GM21825 (cell line): ENCODE measurements around the gene UBE2V1.
A peak's percentile ranks its signal among the peaks of the same experiment; 100 is the strongest.
"Not testable (repeated sequence)": the region's sequence is repeated elsewhere in the genome, so short reads cannot be mapped to it uniquely, and the experiment has no call there.

Experiments
- ATAC-seq: cut with Tn5 transposase; IDR thresholded peaks from one replicate; pipeline ENCODE4 v1.9.1; 2021; ENCODE audit warnings: mild to moderate bottlenecking, moderate library complexity; ENCODE audit not compliant: unreplicated experiment

Gene UBE2V1

DNA sequence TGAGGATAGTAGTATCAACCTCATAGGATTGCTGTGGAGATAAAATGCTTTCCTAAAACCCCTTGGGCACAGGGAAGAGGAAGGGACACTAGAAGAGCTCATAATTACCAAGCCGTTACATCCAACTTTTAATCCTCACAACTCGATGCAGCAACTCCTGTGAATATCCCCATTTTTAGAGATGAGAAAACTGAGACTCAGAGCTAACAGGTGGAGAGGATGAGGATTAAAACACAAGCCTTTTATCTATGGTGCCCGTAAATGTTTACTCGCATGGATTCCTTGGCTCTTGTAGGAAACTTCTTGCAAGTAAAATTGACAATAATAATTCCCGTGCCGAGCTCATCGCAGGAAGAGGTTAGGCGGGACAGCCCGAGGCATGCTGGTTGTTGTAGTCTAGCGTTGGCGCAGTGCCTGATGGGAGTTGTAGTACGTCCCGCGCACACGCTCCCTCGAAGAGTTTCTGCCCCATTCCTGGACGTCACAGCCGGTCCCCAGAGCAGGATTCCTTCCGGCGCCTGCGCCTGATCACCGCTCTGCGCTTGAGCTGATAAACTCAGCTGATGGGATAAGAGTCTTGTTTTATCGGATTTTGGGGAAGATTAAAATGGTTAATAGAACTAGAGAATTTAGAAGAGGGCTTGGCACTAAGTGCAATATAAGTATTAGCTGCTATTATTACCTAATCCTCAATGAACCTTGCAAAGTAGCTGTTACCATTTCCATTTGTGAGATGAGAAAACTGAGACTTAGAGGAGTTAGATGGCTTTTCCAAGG, 2.8 kb upstream of the UBE2V1 start:
- ATAC-seq, result peak; percentile 68

DNA sequence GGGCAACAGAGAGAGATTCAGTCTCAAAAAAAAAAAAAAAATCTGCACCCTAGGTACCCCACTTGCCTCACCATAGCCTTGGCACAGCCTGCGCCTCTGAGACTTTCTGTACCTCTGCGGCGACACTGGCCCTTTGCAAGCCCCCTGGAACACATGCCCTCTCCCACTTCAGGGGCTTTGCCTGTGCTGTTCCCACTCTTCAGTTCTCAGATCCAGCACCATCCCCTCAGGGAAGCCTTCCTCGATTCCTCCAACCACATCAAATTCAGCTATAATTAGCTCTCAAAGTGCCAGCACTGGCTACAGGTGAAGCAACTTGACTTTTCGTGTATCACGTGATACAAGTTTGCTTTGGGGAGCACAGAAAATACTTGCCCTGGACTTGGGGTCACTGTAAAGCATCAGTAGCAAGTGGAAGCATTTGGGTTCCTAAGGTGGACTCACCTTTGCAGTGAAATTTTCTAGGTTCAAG, 2.1 kb upstream of the UBE2V1 start:
- ATAC-seq, result no peak

DNA sequence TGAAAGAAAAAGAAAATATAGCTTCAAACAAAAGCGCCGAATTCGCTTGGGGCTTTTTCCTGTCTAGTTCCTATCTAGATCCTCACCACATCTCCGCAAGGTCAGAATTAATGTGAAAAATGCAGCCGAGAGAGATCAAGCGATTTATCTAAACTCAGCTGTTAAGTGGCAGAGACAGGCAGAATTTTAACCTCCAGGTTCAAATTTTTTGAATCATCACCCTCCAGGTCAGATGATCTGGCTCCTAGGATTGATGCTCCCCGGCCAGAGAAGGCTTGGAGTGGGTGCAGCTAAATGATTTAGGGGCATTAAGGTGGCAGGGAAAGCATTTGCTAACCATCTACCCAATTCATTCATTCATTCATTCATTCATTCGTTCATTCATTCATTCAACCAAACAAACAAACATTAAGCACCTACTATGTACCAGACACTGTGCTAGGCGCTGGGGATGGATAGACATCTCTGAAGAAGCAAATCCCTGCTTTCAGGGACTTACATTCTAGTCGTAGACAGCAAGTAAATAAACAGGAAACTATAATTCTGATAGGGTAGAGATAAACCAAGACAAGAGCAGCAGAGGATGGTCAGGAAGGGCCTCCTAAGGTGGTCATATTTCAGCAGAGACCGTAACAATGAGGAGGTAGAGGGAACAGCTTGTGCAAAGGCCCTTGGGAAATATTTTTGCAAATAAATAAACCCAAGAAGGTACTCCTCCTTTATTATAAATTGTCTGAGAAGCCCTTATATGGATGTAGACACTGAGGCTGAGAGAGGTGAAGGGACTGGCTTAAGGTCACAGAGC, 672 bp upstream of the UBE2V1 start:
- no peak for ATAC-seq

DNA sequence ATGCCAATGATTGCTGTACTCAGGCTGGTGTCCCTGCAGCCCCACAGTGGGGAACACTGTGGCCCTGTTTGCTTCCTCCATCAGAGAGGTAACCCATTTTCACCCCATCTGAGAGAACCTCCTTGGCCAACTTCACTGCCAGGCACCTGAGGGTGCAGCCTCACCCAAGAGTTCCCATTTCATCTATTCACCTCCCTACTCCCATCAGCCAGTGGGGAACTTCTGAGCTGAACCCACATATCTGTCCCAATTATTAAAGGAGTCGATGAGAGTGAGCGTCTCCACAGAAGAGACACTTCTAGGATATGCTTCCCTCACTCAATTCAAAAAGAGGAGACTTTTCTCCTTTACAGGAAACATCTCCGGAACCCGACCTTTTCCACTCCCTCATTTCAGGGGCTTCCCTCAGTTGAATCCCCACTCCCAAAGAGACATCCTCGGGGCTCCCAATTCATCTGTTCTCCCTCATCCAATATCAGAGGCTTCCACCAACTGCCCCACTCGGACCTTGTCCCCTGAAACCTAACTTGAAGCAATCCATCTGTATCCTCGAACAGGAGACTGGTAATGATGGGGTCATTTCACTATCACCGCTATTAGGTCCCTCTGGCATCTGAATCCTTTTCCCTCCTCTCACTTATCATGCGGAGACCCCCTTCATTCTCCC, 988 bp downstream of the UBE2V1 start:
- no peak for ATAC-seq

DNA sequence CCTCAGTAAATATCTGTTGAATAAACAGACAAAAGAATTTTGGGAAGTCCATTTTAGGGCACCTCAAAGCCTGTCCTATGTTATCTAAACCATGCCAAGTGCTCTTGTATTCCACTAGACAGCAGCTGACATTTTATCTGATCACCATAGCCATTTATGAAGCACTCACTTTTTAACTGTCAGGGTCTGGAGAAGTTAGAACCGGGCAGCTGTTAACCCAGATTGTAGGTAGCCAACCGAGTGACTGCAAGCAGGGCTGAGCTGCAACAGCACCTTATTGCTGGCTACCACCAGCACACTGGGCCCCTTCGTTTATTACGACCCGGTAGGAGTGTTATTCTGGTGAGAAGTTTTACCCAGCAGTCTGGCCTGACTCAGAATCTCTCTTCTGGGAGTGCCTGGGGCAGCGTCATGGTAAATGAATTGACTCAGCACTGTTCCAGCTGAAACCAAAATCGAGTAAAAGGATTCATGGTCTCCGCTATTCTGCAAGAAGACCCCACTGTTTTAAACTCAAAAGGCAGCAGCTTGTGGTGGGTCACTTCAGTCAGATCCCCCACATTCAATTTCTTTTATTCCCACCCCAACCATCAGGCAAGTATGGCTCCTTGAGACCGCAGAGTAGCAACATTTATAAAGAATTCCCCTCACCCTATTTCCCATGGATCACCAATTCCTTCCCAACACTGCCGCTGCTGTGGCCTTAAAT, 1.7 kb downstream of the UBE2V1 start:
- ATAC-seq, result no peak

DNA sequence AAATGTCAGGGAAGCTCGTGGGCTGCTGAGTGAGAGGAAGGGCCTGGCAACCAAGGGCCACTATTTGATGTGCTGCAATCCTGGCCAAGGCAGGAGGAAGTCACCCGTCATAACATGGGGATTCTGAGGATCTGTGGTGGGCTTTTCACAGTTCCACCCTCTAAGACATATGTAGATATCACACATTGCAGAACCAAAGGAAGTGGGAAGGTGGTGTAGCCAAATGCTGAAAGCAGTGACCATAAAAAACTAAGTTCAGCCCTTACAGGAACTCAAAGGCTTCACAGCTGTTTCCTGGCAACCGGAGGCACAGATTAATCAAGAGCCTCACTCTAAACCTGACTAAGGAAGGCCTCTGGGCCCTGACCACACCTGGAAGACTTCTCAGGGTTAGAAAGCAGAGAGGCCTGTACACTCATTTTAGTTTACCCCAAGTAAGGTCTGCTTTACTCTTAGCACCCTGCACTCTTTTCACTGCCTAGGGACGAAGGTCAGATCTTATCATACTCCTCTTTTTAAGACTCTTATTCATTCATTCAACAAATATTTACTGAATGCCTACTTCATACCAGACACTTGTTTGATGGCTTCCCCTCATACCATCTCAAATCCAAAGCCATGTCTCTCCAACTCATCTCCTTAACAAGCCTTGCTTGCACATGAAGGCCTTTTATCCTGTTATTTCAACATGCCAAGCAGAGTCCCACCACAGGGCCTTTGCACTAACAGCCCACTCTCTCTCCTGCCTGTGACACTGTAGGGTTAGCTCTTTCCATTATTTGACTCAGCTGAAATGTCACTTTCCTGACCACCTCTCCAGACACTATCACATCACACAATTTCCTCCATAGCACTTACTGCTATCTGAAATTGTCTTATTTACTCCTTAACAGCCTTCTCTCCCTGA, 2.6 kb downstream of the UBE2V1 start:
- peak; percentile 36 for ATAC-seq

DNA sequence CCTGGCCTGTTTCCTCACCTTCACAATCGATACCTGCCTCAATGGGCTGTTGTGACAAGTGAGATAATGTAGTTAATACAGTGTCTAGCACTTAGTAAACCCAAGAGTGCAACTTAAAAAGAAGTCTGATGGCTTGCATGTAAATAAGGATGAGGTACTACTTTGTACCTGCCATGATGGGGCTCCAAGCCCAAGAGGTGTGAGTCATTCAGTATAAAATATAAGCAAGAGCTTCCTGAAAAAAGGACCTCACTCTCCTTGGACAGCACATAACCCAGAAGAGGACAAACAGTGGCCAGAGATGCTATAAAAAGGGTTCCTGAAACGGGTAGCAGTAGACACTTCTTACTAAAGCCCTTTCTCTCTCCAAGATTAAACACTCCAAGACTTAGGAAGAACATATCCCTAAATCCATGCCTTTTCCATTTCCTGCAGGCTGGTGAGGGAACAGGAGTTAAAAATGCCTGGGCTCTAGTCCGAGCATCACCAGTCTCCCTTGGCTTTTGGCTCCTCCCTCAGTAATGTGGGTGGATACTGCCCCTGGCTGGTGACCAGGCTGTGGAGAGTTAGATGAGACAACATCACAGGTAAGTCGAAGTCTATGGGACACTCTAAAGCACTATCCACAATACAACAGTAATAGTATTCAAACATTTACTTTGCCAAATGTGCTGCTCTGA, 4.3 kb downstream of the UBE2V1 start:
- ATAC-seq, result no peak

DNA sequence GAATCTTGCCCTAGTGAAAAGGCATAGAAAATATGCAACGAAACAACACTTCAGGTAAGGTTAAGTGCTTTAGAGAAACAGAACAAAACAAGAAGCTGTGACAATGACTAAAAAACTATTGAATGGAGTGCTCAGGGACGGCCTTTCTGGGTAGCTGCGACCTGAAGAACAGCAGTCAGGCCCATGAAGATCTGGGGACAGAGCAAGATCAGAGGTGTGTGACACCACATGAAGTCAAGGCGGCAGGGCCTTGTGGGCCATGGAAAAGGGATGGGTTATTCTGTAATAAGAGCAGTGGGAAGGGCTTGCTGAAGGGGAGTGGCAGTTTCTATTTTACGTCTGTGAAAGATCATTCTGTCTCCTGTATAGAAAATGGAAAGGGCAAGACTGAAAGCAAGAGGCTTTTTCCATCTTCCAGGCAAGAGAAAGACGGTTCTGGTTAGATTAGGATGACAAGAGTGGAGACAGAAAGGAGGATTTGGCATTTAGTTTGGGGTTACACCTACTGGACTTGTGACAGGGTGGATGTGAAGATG, 5.1 kb downstream of the UBE2V1 start:
- no peak for ATAC-seq

DNA sequence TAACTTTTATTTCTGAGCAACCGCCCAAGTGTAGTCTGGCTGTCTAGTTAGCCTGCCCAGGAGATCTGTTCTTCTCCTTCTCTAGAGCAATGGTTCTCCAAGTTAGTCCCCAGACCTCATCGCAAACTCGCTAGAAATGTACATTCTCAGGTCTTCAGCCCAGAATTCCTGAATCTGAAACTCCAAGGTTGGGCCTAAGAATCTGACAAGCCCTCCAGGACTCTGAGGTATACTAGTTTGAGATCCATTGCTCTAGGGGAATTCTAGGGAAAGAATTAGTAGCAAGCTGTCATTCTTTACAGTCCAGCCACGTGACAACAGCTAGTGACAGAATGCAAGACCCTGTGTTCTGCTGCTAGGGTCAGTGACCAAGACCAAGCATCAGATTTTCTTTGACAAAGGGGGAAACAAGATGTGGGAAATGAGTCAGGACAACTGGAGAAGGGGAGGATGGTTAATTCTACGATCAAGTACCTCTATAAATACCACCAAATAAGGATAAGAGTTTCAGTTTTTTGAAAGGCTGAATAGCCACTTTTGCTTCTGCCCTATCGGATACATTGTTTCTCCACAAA, 5.8 kb downstream of the UBE2V1 start:
- ATAC-seq, result no peak

DNA sequence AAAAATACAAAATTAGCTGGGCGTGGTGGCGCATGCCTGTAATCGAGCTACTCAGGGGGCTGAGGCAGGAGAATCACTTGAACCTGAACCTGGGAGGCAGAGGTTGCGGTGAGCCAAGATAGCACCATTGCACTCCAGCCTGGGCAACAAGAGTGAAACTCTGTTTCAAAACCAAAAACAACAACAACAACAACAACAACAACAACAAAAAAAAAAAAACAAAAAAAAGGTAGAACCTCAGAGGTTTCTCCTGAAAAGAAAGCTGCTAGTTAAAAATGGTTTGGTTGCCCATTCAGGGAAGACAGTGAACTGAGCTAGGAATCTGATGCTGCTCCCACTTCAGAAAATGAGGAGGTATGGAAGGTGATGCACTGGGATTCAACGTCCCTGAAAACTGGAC, 6.3 kb downstream of the UBE2V1 start:
- ATAC-seq, result not testable (repeated sequence)

DNA sequence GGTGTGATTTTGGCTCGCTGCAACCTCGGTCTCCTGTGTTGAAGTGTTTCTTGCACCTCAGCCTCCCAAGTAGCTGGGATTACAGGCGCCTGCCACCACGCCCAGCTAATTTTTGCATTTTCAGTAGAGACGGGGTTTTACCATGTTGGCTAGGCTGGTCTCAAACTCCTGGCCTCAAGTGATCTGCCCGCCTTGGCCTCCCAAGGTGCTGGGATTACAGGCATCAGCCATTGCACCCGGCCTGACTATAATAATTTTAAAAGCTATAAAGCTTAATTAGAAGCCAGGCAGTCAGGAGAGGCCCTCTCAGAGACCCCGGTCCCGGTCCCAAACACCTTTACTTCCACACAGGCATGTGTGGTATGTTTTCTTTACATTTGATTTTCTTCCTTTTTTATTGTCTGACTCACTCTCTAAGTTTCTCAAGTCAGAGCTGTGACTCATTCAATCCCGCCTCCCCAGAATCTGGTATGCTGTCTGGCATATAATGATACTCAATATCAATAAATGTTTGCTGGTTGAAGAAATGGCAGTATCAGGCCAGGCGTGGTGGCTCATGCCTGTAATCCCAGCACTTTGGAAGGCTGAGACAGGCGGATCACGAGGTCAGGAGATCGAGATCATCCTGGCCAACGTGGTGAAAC, 9.4 kb downstream of the UBE2V1 start:
- not testable (repeated sequence) for ATAC-seq

DNA sequence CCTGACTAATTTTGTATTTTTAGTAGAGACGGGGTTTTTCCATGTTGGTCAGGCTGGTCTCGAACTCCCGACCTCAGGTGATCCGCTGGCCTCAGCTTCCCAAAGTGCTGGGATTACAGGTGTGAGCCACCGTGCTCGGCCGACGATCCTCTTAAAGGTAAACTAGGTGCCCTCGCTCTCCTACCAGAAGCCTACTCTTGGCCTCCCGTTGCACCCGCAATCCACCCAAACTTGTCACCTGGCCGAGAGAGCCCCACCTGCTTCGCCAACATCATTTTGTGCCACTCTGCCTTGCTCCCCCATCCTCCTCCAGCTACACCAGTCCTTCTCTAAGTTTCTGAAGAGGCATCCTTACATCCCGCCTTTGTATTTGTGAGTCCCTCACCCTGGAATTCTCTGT, 10.4 kb downstream of the UBE2V1 start:
- not testable (repeated sequence) for ATAC-seq

DNA sequence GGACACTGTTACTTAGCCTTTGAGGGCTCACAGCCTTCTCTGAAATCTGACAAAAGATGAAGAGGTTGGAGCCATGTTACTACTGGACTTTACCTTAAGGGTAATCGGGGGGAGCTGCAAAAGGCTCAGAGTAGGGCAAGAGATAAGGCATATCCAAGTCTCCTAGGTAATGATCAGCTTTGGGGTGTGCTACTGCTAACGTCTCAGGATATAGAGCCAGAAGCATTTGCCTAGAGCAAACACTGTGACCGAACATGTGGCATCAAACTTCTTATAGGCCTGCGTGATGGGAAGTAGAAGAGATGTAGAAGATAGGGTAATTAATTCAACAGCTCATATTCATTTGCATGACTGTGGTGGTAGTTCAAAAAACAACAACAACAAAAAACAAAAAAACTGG, 11.1 kb downstream of the UBE2V1 start:
- no peak for ATAC-seq

DNA sequence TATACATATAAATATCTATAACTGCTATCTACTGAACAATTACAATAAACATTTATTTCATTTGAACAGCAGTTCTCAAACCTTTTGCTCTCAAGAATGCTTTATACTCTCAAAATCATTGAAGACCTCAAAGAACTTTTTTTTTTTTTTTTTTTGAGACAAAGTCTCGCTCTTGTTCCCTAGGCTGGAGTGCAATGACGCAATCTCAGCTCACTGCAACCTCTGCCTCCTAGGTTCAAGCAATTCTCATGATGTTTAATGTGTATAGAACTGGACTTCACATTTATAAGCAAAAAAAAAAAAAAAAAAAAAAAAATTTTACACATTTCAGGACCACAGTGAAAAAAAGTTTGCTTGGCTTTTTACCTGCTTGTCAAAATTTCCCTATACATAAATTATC, 11.7 kb downstream of the UBE2V1 start:
- no peak for ATAC-seq

DNA sequence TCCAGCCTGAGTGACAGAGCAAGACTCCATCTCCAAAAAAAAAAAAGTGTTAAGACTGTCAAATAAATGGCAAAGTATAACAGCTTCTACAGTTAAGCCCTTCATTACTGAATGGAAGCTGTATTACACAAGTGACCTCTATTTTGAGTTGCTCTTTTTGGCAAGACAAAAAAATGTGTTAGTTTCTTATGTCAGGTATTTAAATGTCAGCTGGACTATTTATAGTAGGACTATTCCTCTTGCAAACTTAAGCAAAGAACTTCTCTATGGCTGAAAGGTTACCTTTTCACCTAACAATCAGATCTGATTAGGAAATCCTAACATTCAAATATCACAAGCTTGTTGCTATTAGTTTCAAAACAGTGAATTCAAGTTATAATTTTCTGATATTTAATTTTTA, 12.4 kb downstream of the UBE2V1 start:
- no peak for ATAC-seq

DNA sequence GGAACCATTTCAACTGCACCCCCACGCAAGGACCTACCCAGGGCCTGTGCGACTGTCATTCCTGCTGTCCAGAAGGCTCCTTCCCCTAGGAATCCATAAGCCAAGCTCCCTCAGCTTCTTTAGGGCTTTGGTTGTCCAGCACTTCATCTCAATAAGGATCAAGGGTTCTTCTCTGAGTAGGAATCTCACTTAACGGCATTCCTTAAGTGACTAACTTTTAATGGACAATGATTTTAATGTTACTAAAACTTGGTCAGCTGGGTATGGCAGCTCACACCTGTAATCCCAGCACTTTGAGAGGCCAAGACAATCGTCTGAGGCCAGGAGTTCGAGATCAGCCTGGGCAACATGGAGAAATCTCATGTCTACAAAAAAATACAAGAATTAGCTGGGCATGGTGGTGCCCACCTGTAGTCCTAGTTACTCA, 13.4 kb downstream of the UBE2V1 start:
- no peak for ATAC-seq

DNA sequence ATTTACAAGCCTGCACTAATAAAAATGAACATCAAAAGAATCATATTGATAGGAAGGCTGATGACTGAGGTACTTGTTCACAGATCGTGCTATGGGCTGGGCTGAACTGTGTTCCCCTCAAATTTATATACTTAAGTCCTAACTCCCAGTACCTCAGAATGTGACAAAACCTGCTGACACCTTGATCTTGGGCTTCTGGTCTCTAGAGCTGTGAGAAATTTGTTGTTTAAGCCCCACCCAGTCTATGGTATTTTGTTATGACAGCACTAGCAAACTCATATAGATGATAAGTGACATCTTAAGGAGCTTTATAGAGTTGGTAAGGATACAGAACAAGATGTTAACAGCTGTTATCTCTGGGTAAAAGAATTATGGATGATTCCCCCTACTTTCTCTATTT, 13.8 kb downstream of the UBE2V1 start:
- no peak for ATAC-seq

DNA sequence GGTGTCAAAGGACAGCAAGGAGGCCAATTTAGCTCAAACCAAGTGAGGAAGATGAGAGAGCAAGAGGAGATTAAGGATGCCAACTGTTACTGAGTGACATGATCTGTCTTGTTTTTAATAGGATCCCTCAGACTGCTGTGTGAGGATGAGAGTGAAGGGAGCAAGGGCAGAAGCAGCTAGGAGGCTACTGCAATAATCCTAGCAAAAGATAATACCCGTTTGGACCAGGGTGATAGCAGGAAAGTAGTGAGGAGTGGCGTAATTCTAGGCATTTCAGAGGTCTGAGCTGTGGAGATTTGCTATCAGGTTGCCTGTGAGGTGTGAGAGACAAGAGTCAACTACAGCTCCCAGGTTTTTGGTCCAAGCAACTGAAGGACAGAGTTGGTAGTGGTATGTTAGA, 14.7 kb downstream of the UBE2V1 start:
- no peak for ATAC-seq
